Endometrial microvascular endothelial cells (primary cell): ENCODE data around the gene CDC42BPB. TPM values are rescaled to one million over a fixed set of nuclear protein-coding genes. Genes with fewer than 3 reads are reported as not detected.
"Not testable (repeated sequence)": the region's sequence is repeated elsewhere in the genome, so short reads cannot be mapped to it uniquely, and the experiment has no call there.

ENCODE experiments used
- in situ Hi-C: cut with HindIII; loops from 2 replicates; pipeline ENCODE4 v1.10.0; 2017; ENCODE audit warnings: low sequenced_read_pairs, low pct_unique_long_range_greater_than_20kb; ENCODE audit errors: inconsistent ontology term
- total RNA-seq: library from RNA; depleted of rRNA; stranded (reverse); fragments of >200 nt; gene quantifications from one replicate; pipeline ENCODE4 v1.2.3, GENCODE V29; 2015; ENCODE audit errors: inconsistent ontology term

The CDC42BPB gene
- total RNA-seq, 1 donor from 2014 or later = 95.0 TPM

DNA sequence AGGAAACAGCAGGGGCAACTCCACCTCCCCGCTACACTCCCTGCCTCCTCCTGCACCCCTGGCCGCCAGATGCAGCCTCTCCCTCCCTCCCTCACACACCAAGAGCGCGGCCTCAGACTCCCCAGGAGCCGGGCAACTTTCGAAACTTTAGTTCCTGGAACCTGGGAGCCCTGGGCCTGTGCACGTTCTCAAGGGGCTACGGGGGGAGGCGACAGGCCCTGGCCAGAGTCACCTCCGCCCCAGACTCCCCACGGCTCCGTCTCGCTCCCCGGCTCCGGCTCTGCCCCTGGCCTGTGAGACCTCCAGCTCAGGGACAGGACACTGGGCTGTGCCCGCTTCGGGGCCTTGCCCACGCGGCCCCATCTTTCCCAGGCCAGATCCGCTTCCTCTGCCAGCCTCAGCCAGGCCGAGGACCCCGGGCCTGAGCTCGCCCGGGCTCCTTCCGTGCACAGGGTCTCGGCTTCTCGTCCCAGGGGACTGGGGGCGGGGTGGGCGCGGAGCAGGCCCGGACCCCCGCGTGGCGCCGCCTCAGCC is 129.4 kb downstream of the CDC42BPB start:
- in situ Hi-C loops = no loop called here

DNA sequence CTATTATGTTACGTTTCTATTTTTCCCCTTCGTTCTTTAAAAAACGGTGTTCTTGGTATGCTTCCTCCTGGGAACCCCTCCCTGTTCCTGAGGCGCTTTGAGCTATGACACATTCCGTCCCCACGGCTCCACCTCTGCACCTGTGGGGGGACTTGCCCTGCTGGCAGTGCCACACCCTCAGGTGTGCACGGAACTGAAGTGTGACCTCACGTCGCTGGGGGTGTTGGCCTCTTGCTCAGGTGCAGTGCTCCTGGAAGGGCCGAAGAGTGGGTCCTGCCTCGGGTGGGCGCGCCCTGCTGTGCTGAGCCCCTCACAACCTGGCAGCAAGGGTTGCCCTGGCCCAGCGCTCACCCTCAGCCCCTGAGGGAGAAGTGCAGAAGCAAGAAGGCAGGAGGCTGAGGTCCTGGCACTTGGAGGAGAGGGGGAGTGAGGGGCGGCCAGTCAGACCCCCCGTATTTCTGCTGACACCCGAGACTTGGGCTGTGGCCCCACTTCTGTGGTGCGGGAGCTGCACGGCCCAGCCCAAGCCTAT is 129.9 kb downstream of the CDC42BPB start:
- in situ Hi-C loops = no loop called here

DNA sequence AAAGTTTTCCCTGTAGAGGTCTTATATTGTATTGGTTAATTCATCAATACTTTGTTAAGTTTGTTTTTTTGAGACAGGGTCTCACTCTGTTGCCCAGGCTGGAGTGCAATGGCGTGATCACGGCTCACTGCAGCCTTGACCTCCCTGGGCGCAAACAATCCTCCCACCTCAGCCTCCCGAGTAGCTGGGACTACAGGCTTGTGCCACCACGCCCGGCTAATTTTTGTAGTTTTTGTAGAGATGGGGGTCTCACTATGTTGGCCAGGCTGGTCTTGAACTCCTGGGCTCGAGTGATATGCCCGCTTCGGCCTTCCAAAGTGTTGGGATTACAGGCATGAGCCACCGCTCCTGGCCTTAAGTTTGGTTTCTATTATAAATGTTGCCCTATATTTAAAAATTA is 130.5 kb downstream of the CDC42BPB start:
- in situ Hi-C loops = not testable (repeated sequence)

DNA sequence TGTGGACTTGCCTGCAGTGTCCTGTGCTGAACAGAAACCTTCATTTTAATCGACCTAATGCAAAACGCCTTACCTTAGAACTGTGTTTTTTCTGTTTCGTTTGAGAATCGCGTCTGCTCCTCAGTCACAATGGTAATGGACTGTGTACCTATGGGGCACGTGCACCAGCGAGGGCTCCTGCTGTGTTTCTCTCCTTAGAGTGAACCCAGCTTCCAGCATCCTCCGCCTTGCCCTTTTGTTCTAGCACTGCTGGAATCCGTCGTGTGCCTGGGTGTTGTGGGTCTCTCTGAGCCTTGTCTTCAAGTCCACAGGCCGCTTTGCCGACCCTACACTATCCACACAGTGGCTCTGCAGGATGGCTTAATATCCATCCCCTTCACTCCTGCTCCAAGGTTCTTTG is 131.2 kb downstream of the CDC42BPB start:
- in situ Hi-C loops = no loop called here

DNA sequence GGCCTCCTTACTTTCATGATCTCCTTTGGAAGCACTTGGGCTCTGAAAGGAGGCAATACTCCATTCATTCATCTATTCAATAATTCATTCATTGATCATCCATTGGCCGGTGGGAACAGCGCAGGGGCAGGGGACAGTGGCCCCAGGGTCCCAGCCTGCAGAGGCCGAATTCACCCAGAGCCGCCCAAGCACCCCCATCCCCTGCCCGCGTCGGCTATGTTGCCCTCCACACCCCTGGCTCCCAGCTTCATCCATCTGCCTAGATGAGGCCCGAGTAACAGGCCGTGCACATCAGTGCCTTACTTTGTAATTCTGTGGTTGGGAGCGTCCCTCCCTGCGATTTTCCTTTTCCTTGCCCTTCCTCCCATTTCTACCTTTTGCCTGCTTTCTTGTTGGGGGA is 131.7 kb downstream of the CDC42BPB start:
- in situ Hi-C loops = no loop called here

DNA sequence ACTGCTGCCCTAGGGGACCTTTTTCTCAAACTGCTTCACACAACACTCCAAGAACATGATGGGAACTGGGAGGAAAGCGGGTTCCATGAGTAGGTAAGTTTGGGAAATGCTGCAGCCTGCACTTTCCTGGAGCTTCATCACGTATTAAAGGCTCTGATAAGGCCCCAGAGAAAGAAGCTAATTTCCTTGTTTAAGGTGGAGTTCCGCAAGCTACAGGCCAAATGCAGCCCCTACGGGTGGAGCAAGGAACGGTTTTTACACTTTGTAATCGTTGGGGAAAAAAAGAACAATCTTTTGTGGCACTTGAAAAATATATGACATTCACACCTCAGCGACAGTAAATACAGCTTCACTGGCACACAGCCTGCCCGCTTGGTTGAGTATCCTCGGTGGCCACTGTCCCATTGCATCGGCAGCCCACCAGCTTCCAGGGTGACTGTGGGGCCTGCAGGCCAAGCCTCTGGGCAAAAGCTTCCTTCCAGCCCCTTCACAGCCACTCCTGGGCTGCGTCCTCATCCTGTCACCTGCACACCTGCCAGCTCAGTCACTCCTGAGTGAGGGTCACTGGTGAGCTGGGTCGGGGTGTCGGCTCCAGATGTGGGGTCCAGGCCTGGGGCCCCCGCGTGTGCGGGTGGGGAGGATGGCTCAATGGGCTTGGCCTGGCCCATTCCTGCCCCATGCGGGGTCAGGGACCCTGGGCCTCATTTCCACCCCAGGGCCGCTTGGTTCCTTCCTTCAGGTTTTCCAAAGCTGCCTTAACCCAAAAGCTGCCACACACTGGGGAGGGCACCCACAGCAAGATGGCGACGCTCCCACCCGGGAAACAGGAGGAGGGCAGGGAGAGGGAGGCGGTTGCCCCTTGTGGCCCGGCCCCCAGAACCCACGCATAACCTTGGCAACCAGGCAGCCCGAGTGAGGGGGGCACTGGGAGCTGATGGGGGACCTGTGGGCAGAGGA is 132.4 kb downstream of the CDC42BPB start:
- in situ Hi-C loops = no loop called here

DNA sequence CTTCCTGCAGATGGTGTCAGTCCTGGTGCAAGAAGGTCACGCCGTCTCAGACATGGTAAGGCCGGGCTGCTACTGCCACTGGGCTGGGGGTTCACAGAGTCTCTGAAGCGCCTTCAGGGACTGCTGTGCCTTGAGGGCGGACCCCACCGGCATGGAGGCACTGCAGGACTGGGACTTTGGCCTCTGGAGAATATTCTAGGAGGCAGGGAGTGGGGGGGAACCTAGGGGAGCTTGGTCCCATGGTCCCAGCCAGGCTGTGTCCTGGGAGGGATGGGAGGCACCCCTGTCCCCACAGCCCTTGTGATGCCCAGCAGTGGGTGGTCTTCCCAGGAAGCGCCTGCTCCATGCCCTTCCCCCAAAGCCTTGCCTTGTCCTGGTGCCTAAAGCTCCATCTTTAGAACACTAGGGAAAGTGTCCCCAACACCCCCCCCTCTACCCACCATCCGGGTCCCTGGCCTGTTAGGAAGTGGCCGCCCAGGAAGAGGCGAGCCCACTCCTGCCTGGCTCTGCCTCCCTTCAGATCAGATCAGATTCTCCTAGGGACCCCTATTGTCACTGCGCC is 133.3 kb downstream of the CDC42BPB start:
- in situ Hi-C loops = no loop called here

DNA sequence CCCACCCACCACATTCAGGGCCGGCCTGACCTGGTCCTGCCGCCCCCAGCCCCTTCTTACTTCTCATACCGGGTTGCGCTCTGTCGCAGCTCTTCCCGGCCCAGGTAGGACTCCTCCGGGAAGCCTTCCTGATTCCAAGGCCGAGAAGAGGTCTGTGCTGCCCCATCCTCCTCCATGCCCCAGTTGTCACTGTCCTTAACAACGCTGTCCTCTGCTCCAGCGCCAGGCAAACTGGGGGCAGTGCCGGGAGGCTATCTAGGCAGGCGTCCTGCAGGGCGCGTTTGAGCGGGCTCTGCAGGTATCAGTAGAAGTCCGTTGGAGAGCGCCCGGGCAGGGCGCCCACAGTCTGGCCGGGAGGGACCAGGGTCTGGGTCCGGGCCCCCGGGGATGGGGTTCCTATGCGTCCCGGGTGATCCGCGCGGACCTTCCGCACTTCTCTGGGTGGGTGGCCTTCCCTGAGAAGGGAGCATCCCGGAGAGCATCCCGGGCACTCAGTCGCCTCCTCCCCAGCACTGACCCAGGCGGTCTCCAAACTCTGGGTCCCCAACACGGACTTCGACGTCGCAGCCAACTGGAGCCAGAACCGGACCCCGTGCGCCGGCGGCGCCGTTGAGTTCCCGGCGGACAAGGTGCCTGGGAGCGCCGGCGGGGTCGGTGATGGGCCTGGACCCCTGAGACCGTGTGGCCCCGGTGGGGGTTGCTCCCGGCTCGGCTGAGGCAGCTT is 134.0 kb downstream of the CDC42BPB start:
- in situ Hi-C loops = no loop called here

DNA sequence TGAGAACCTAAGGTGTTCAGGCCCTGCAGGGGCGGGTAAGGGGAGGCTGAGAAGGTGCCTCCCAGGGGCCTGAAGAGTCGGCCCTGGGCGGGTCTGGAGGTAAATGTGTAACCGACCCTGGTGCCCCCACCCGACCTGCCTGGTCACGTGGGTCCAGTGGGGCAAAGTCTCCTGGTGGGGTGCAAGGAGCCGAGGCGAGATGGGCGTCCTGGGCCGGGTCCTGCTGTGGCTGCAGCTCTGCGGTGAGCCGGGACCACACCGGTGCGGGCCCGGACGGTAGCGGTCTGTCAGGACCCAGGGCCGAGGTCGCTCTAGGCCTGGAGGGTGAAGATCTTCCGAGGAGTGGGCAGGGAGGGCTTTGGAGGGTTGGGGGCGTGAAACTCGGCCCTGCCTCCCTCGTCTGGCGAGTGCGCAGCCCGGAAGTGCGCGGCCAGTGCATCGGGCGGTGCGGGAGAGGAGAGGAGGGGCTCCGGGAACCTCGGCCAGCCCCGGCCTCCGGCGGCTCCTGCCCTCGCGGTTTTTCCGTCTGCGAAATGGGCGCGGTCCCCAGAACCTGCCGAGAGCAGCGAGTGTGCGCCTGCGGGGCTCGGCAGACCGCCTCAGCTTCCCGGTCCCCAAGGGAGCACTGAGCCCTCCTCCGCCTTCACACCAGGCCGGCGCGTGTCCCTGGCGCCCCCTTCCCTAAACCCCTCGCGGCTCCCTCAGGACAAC is 134.7 kb downstream of the CDC42BPB start, which contains the start of gene AMN:
TSS of gene AMN (plus strand) at position 174 of the 711 bp plus-strand sequence. CDS start at position 200, 26 bp downstream.
- in situ Hi-C loops = no loop called here

DNA sequence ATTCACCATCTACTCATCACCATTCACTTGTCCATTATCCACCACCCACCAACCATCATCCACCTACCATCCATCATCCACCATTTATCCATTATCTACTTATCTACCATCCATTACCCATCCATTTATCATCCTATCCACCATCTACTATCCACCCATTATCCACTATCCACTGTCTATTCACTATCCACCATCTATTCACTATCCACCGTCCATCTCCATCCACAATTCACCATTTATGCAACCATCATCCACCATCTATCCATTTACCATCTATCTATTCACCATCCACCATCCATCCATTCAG is 136.4 kb downstream of the CDC42BPB start:
- in situ Hi-C loops = no loop called here

DNA sequence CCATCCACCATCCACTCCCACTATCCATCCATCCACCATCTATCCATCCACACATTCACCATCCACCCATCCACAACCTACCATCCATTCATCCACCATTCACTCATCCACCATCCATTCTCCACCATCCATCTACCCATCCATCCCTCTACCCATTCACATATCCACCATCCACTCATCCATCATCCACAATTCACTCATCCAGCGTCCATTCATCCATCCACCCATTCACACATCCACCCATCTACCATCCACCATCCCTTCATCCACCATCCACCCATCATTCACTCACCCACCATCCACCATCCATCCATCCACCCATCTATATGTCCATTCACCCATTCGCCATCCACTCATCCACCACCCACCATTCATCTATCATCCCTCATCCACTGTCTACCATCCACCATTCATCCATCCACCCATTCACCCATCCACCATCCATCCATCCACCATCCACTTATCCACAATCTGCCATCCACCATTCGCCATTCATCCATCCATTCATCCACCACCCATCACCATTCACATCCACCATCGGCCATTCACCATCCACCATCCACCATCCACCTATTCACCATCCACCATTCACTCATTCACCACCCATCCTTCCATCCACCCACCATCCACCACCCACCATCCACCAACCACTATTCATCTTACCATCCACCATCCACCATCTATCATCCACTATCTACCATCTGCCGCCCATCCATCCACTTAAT is 136.9 kb downstream of the CDC42BPB start:
- in situ Hi-C loops = no loop called here

DNA sequence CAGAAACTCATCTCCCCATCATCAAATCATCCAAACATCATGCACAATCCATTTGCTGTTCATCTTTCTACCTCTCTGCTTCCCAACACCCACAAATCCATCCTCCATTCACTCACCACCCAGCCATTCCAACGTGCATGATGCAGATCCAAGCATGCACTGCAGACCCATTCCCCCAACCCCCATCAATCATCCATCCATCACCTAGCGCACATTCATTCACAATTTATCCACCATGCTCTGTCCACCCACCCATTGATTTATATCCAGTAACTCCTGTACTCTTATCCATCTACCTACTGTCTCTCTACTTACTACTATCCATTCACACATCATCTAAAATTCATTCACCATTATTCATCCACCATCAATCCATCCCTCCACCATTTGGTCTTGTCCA is 138.9 kb downstream of the CDC42BPB start:
- in situ Hi-C loops = no loop called here

DNA sequence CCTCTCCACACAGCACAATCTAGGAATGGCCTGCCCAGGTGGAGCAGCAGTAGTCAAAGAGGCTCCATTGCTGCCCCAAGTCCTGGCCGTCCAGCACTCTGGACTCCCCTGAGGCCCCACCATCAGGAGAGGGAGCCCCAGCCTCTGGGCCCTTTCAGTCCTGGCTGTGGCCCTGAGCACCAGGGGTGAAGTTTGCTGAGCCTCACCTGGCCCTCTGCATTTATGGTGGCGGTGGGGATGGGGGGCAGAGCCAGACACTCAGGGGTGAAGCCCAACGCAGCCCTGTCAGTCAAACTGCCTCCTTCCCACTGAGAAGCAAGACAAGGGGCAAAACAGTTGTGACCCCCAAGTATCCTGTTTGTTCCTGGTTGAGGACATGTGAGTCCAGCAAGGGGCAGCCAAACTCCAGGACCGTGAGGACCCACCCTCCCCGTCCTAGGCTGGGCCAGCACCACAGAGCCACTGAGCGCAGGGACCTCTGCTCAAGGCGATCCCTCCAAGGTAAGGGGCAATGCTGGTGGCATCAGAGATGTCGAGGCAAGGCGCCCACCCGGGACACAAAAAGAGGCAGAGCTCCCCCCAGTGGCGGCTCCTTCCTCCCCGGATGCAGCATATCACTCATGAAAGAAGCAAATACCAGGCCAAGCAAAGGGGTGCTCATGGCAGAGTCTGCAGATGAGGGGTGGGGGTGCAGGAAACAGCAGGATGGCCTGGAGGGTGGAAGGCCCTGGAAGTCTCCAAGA is 139.7 kb downstream of the CDC42BPB start:
- in situ Hi-C loops = no loop called here

DNA sequence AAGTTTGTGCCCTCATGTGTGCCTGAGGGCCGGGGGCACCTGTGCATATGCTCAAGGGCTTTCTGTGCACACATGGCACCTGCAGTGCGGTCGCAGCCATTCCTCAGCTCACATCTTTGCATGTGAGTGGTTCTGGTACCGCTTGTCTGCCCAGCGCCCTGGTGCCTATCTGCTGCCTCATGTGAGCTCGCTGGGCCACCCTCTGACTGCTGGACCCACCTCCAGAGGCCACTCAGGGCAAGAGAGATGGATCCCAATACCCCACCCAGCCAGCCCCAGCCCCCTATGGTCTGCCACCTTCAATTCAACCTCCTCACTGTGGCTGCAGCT is 140.3 kb downstream of the CDC42BPB start:
- in situ Hi-C loops = no loop called here

DNA sequence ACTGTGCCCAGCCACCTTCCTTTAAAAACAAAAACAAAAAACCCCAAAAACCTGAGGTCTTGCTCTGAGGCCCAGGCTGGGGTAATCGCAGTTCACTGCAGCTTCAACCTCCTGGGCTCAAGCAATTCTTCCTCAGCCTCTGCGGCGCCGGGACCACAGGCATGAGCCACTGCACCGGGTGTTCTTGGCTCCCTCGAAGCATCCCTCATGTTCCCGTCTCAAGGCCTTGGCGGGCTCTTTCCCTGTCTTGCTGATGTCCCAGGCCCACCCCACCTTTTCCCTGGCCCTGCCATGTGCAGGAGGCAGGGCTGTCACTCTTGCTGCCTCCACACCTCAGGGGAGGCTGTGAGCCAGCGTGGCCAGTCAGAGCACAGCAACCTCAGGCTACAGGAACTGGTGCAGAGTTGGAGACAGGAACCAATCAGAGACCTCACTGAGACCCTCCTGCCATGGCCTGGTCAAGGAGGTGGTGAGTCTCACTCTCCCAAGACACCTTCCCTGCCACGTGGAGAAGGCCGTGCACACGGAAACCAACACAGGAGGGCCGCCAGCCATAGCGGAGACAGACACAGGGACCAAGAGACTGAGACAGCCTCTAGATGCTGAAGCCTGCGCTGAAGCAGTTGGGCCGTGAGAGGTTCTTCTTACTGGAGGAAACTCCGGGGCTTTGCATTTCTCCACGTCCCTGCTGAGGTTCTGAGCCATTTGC is 140.8 kb downstream of the CDC42BPB start:
- in situ Hi-C loops = no loop called here

DNA sequence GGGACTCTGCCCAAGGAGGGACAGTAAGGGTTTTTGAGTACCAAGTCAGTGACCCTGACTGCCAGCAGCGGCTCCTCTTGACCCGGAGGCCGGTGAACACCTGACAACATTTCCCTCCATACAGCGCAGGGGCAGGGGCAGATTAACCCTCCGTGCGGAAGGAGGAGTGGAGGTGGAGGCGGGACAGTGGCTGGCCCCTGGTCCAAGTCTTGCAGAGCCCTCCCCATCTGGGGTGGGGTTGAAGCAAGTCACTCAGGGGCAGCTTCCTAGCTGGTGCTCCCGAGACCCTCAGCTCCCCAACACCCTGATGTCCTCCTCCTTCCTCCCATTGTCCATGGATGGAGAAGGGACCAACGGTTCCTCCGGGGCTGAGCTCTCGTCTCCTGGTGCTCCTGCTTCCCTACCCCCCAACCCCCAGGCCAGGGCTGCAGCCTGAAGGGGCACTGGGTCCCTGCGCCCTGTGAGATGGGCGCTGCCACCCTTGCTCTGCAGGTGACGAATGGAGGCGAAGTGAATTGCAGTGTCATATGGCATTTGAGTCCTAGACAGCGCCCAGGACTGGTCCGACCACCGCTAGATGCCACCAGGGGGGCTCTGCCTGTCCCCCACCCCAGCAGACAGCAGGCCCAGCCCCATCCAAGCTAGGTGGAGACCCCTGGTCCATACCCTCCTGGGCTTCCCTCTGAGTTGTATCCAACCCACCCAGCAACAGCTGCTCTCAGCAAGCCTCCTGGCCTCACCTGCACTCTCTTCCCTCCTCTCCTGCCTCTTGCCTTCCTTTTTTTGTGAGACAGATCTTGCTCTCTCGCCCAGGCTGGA is 141.8 kb downstream of the CDC42BPB start:
- in situ Hi-C loops = no loop called here
